ENCODE measurements around the gene AGR2. TPM values are rescaled to one million over a fixed set of nuclear protein-coding genes. Genes with fewer than 3 reads are reported as not detected.

AGR2 gene
- polyA plus RNA-seq, 3 donors = not detected

- no peak for DNase-seq
- Histone ChIP-seq H3K9me3 (replicated peaks in 1 of 2; ENCODE audit: control insufficient read depth in 1 of 2, insufficient read depth in 1 of 2, low read length in 2 of 2) (no peaks in the 10 kb centered on the region), H3K36me3 (replicated peaks in 1 of 2; ENCODE audit: control insufficient read depth in 1 of 2, insufficient read depth in 2 of 2, low read length in 2 of 2) (no peaks in the 10 kb centered on the region), H3K4me2 (replicated peaks; ENCODE audit: extremely low read depth, low read length, poor library complexity, severe bottlenecking) (no peak overlapping the region), H4K20me1 (ENCODE audit: insufficient read depth, low read length) (no peaks in the 10 kb centered on the region), H3K79me2 (ENCODE audit: insufficient read depth, low read length) (no peaks in the 10 kb centered on the region), H3K4me3 (replicated peaks in 1 of 3; ENCODE audit: low read depth in 2 of 3, low read length in 3 of 3) (no peak overlapping the region), H2AFZ (ENCODE audit: insufficient read depth, low read depth, low read length, poor library complexity, severe bottlenecking) (no peak overlapping the region), H3K27me3 (ENCODE audit: control insufficient read depth in 2 of 2, insufficient read depth in 2 of 2, low read length in 2 of 2) (no peaks in the 10 kb centered on the region), H3K27ac (ENCODE audit: low read depth in 1 of 2, low read length in 2 of 2) (no peak overlapping the region), H3K9ac (ENCODE audit: insufficient read depth, low read length, poor library complexity, severe bottlenecking) (no peak overlapping the region), H3K4me1 (ENCODE audit: control insufficient read depth in 1 of 2, insufficient read depth in 2 of 2, low read length in 2 of 2) (no peaks in the 10 kb centered on the region)
- H3K4me1 Mint-ChIP-seq = no peaks in the 10 kb centered on the region
- no peak overlapping the region for H3K4me3 Mint-ChIP-seq
- no peaks in the 10 kb centered on the region for H3K36me3 Mint-ChIP-seq
- intact Hi-C loops (cut with micrococcal nuclease) = no loop called here
- TF ChIP-seq CTCF (IDR thresholded peaks at IDR 0.05) = no peak
- peaks cover 0 to 2% (median 1%) of the 10 kb centered on the region in 3 donors for H3K27me3 Mint-ChIP-seq (ENCODE audit: low read depth in 3 of 3)
- WGBS (ENCODE audit: insufficient coverage) = no CpG with 5 or more reads among the region's 4 CpGs
- H3K9me3 Mint-ChIP-seq = no peaks in the 10 kb centered on the region
- no peak overlapping the region for H3K27ac Mint-ChIP-seq
Observed at GRCh38 chr7:16786257-16786656, 18.5 kb downstream of the AGR2 start.

- Mint-ChIP-seq H3K36me3 (no peaks in the 10 kb centered on the region), H3K27ac (no peak overlapping the region), H3K9me3 (no peaks in the 10 kb centered on the region), H3K27me3 (ENCODE audit: low read depth in 3 of 3) (peaks cover 0 to 2% (median 1%) of the 10 kb centered on the region in 3 donors), H3K4me1 (no peaks in the 10 kb centered on the region), H3K4me3 (no peak overlapping the region)
- H4K20me1 ChIP-seq (ENCODE audit: insufficient read depth, low read length) = no peaks in the 10 kb centered on the region
- no peak overlapping the region for H3K27ac ChIP-seq (ENCODE audit: low read depth in 1 of 2, low read length in 2 of 2)
- 100% methylated on average over 1 of the region's 2 CpGs for WGBS (ENCODE audit: insufficient coverage)
- no peak overlapping the region for H3K4me3 ChIP-seq (replicated peaks in 1 of 3; ENCODE audit: low read depth in 2 of 3, low read length in 3 of 3)
- no peak overlapping the region for H2AFZ ChIP-seq (ENCODE audit: insufficient read depth, low read depth, low read length, poor library complexity, severe bottlenecking)
- H3K9ac ChIP-seq (ENCODE audit: insufficient read depth, low read length, poor library complexity, severe bottlenecking) = no peak overlapping the region
- DNase-seq = no peak
- TF ChIP-seq CTCF (IDR thresholded peaks at IDR 0.05) = no peak
- no peaks in the 10 kb centered on the region for H3K9me3 ChIP-seq (replicated peaks in 1 of 2; ENCODE audit: control insufficient read depth in 1 of 2, insufficient read depth in 1 of 2, low read length in 2 of 2)
- H3K36me3 ChIP-seq (replicated peaks in 1 of 2; ENCODE audit: control insufficient read depth in 1 of 2, insufficient read depth in 2 of 2, low read length in 2 of 2) = no peaks in the 10 kb centered on the region
- intact Hi-C loops (cut with micrococcal nuclease) = no loop called here
- no peak overlapping the region for H3K4me2 ChIP-seq (replicated peaks; ENCODE audit: extremely low read depth, low read length, poor library complexity, severe bottlenecking)
- no peaks in the 10 kb centered on the region for H3K4me1 ChIP-seq (ENCODE audit: control insufficient read depth in 1 of 2, insufficient read depth in 2 of 2, low read length in 2 of 2)
- no peaks in the 10 kb centered on the region for H3K79me2 ChIP-seq (ENCODE audit: insufficient read depth, low read length)
- no peaks in the 10 kb centered on the region for H3K27me3 ChIP-seq (ENCODE audit: control insufficient read depth in 2 of 2, insufficient read depth in 2 of 2, low read length in 2 of 2)
Observed at GRCh38 chr7:16785846-16786245, 19.0 kb downstream of the AGR2 start.
